Gastrocnemius medialis (tissue), 4 donors: ENCODE measurements around the gene MICAL1.

Experiments used
- CTCF ChIP-seq, 5 experiments: fragments of 450-650 bp in 3 of 5; fragments of 200-600 bp in 2 of 5; sonication (generic) in 2 of 5; IDR thresholded peaks in 4 of 5; conservative IDR thresholded peaks in 1 of 5; 1 replicate in 4 of 5; 2 replicates in 1 of 5; pipeline ENCODE4 v1.5.1; 2016 to 2019; ENCODE audit warnings: antibody characterized with exemption in 5 of 5, mild to moderate bottlenecking in 3 of 5, moderate library complexity in 3 of 5
- POLR2A ChIP-seq, 2 donors: fragments of 450-650 bp; IDR thresholded peaks; one replicate each; pipeline ENCODE4 v1.6.1; 2017; ENCODE audit warnings: antibody characterized with exemption in 2 of 2, mild to moderate bottlenecking in 2 of 2, moderate library complexity in 2 of 2

- TF ChIP-seq CTCF (IDR thresholded peaks at IDR 0.05 in 4 of 5, conservative IDR thresholded peaks at IDR 0.05 in 1 of 5) (no peak), POLR2A (IDR thresholded peaks at IDR 0.05) (no peak)
These were observed 25.5 kb upstream of the MICAL1 start for GRCh38 chr6:109480993-109481480.
